CD4-positive, alpha-beta T cell treated with Interleukin-15 for 4 hours (primary cell): ENCODE results near the gene ZNF471.
A peak's percentile ranks its signal among the peaks of the same experiment; 100 is the strongest.

Experiments
- DNase-seq: peaks from one replicate; pipeline ENCODE4 v3.0.0-alpha.2; 2020; ENCODE audit warnings: low spot score

Gene ZNF471

GRCh38 chr19:56507446-56508289 is at the start of gene ZNF471:
TSS of gene ZNF471 (plus strand) at chr19:56507855. CDS start at chr19:56511572, 3,717 bp downstream.
- peak; percentile 78 for DNase-seq

DNA sequence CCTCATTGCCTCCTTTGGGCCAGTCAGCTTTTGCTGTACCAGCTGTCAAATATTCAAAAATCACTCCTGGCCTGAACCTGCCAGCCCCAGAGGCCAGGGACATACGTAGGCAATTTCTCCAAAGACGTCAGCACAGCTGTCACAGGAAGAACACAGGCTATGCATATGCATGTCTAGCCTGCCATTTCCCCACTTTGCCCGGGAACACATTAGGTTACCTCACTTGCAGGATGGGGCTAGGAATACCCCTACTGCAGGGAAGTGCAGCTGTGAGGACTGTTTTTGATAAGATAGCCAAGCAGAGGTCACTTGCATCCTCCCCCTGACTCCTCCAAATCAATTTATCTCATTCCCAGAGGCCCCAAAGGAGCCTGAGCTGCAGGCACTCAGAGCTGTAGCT is 33.3 kb upstream of the ZNF471 start:
- DNase-seq: no peak

DNA sequence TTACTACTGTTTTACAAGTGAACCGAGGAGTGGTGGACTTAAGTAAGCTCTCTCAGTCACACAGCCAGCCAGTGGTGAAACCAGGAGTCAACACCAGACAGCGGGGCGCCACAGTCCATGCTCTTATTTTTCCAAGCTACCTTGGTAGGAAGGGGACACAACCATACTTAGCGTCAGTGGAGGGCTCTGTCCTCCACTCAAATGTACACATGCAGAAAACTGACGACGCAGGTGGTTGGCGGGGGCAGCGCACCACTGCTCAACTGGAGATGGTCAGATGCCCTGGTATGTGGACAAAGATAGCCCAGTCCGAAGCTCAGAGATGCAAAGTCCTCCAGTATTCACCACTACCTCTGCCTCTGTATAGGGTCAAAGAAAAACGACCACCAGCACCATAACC is 31.6 kb upstream of the ZNF471 start:
- DNase-seq: no peak

DNA sequence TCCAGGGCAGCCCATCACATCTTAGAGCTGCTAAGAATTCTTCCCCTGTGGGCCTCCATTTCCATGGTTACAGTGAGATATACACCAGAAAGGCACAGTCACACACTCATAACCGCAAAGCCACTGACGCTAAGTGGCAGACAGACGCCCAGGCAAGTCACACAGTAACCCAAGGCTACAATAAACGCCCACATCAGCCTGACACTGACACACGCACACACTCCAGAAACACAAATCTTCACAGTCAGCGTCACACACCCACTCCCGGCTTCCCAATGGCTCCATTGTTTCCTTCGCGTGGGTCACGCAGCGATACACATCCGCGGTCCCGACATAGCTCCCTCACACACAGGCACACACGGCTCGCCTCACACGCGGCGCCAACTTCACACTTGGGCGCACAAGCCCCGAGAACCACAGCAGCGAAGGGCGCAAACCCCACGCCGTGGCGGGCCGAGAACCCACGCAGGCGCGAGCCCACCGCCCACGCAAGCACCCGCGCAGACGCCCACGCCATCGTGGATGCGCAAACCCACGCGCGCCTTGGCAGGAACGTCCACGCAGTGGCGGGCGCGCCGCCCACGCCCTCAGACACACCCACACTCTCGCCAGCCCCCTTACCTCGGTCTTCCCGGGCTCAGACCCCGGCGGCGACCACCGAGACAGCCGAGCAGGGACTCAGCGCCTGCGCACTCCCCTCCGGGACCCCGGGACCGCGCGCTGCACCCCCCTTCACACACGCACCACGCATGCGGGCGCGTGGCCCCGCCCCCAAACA is 30.8 kb upstream of the ZNF471 start, which contains the start of gene ZNF667:
TSS of gene ZNF667 (minus strand) at position 695 of the 778 bp plus-strand sequence. CDS start 14,975 bp downstream, outside the sequence.
- peak; percentile 3 for DNase-seq

GRCh38 chr19:56477429-56478338 is 30.0 kb upstream of the ZNF471 start:
- DNase-seq: peak; percentile 22

DNA sequence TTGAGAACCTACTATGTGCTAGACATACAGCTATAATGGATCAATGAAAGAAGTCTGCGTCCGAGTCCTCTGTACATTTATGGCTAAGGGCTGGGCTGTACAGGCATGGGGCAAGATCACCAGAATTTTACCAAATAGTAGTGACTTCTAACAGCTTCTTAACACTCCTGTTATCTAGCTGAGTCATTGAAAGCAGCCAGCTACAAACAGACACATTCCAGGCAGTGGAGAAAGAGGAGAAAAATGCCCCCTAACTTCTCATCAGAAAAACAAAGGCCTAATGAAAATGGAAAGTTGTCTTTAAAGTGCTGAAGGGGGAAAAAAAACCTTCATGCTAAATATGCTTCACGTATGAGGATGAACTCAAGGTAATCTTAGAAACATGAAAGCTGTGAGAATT is 16.3 kb upstream of the ZNF471 start:
- DNase-seq: no peak

DNA sequence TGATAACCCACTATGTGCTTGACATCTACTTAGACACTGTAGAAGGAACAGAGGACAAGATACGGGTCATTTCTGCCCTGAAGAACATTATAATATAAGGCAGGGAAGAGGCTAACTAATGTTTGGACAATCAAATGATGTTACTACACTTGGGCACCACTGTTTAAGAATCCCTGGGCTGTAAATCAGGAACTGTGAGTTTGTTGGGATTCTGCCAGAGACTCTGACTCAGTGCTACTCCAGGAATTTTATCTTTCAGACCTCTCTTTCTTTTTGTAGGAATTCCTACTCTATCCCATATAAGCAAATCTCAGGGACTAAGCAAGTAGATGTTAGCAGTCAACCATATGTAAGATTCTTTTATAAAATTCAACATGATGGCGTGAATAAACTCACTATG is 3.1 kb upstream of the ZNF471 start:
- DNase-seq: no peak

GRCh38 chr19:56508290-56508778 is 679 bp downstream of the ZNF471 start:
- DNase-seq: no peak

DNA sequence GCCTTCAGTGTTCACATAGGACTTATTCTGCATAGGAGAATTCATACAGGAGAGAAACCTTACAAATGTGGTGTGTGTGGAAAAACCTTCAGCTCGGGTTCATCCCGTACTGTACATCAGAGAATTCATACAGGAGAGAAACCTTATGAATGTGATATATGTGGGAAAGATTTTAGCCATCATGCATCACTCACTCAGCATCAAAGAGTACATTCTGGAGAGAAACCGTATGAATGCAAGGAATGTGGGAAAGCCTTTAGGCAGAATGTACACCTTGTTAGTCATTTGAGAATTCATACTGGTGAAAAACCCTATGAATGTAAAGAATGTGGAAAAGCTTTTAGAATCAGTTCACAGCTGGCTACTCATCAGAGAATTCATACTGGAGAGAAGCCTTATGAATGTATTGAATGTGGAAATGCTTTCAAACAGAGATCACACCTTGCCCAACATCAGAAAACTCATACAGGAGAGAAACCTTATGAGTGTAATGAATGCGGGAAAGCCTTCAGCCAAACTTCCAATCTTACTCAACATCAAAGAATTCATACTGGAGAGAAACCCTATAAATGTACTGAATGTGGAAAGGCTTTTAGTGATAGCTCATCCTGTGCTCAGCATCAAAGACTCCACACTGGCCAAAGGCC is 17.7 kb downstream of the ZNF471 start:
- no peak for DNase-seq

GRCh38 chr19:56537442-56537841 is 29.8 kb downstream of the ZNF471 start:
- no peak for DNase-seq

DNA sequence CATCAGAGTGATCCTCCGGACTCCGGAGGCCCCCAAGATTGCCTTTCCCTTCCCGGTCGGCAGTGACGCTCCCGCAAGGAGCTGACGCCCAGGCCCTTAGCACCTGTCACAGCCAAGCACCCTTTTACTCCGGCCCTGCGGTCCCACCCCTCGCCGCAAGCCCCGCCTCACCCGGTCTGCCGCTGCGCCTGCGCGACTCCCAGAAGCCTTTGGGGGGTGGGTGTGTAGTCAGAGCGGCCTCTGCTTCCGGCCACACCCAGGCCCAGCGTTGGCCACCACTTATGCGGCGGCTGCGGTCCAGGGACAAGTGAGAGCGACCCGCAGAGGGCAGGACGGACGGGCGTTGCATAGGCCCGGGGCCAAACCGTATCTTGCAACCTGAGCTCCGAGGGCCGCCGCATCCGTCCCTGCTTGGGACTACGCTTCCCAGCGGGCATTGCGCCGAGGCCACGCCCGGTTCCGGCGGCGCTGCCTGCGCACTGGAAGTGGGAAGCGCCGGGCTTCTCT is 30.7 kb downstream of the ZNF471 start:
- peak; percentile 87 for DNase-seq

GRCh38 chr19:56538761-56539263 is 31.2 kb downstream of the ZNF471 start, which contains the start of gene ZFP28:
TSS of gene ZFP28 (plus strand) at chr19:56538948. CDS start at chr19:56539019, 71 bp downstream.
- peak; percentile 63 for DNase-seq

GRCh38 chr19:56543776-56544175 is 36.1 kb downstream of the ZNF471 start:
- DNase-seq: no peak

DNA sequence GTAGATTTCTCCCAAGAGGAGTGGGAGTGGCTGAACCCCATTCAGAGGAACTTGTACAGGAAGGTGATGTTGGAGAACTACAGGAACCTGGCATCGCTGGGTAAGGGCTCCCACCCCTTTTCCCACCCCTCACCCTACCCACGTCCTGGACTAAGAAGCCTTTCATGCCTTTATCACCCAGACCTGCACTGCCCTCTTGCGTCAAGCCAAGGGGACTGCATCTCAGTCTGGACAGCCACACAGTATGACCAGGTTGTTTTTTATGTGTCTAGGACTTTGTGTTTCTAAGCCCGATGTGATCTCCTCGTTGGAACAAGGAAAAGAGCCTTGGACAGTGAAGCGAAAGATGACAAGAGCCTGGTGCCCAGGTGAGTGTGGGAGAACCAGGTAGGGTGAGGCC is 39.9 kb downstream of the ZNF471 start:
- no peak for DNase-seq

- DNase-seq: no peak
Measured at GRCh38 chr19:56554272-56554869, 46.7 kb downstream of the ZNF471 start.

GRCh38 chr19:56562766-56563165 is 55.1 kb downstream of the ZNF471 start:
- DNase-seq: no peak

GRCh38 chr19:56566904-56567273 is 59.2 kb downstream of the ZNF471 start:
- peak; percentile 21 for DNase-seq

GRCh38 chr19:56567274-56568120 is 59.8 kb downstream of the ZNF471 start, which contains the start of gene ZNF470:
TSS of gene ZNF470 (plus strand) at chr19:56567468. CDS start at chr19:56570312, 2,844 bp downstream.
- DNase-seq: peak; percentile 85

GRCh38 chr19:56572589-56572988 is 64.9 kb downstream of the ZNF471 start:
- DNase-seq: no peak
